ENCODE data around the gene RTKN. TPM values are rescaled to one million over a fixed set of nuclear protein-coding genes. Genes with fewer than 3 reads are reported as not detected.

Gene RTKN
- polyA plus RNA-seq, 2 of the 4 experiments (the other 2 are of a cell fraction), result 15.1 to 20.1 TPM

DNA sequence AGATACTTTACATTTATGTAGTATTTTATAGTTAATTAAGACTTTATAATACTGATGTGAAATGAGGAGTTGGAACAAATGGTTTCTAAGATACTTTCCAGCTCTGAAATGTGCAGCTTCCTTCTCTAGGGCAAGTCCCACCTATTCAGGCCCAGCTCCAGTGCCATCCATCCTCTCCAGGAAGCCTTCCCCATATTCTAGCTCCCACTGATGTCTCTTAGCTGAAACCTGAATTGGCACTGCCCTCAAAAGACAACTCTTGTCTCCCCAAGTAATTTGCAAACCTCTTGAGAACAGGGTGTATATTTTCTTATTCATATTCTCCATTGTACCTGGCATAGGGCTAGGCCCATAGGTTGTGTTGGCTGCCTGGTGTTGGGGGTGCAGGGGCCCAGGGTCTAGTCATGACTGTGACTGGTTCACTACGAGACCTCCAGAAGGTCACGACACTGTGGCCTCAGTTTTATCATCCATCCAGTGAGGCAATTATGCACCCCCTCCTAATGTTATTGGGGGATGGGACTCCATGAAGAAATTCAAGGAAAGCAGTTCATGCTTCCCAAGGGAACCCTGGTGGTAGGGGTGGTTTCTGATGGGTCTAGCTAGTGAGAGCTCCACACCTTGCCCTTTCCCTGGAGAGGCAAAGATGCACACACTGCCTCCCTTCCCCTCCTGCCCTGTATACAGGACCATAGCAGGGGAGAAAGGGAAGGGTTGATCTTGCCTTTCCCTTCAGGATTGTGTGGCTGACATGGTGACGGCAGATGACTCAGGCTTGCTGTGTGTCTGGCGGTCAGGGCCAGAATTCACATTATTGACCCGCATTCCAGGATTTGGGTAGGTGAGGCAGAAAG is 17.4 kb downstream of the RTKN start:
- TF ChIP-seq, protein P1, sequence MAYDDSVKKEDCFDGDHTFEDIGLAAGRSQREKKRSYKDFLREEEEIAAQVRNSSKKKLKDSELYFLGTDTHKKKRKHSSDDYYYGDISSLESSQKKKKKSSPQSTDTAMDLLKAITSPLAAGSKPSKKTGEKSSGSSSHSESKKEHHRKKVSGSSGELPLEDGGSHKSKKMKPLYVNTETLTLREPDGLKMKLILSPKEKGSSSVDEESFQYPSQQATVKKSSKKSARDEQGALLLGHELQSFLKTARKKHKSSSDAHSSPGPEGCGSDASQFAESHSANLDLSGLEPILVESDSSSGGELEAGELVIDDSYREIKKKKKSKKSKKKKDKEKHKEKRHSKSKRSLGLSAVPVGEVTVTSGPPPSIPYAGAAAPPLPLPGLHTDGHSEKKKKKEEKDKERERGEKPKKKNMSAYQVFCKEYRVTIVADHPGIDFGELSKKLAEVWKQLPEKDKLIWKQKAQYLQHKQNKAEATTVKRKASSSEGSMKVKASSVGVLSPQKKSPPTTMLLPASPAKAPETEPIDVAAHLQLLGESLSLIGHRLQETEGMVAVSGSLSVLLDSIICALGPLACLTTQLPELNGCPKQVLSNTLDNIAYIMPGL (CRISPR knock-in tag; IDR thresholded peaks at IDR 0.05; ENCODE audit: borderline replicate concordance), result no peak
- TF ChIP-seq ESRRA (IDR thresholded peaks at IDR 0.05; ENCODE audit: borderline replicate concordance, low read length), result no peak
- TF ChIP-seq, protein P2, sequence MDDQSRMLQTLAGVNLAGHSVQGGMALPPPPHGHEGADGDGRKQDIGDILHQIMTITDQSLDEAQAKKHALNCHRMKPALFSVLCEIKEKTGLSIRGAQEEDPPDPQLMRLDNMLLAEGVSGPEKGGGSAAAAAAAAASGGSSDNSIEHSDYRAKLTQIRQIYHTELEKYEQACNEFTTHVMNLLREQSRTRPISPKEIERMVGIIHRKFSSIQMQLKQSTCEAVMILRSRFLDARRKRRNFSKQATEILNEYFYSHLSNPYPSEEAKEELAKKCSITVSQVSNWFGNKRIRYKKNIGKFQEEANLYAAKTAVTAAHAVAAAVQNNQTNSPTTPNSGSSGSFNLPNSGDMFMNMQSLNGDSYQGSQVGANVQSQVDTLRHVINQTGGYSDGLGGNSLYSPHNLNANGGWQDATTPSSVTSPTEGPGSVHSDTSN (IDR thresholded peaks at IDR 0.05), result no peak
- no peak for TF ChIP-seq RAD21 (conservative IDR thresholded peaks at IDR 0.05 in 1 of 2, IDR thresholded peaks at IDR 0.05 in 1 of 2)
- TF ChIP-seq HOXA7 (CRISPR knock-in tag; IDR thresholded peaks at IDR 0.05), result no peak
- TF ChIP-seq TFCP2L1 (CRISPR knock-in tag; IDR thresholded peaks at IDR 0.05), result no peak
- TF ChIP-seq RFX5 (IDR thresholded peaks at IDR 0.05), result no peak
- no peak for TF ChIP-seq MAFK (IDR thresholded peaks at IDR 0.05; ENCODE audit: partially characterized antibody)
- no peak for TF ChIP-seq NPAS2 (CRISPR knock-in tag; IDR thresholded peaks at IDR 0.05; ENCODE audit: borderline replicate concordance)
- TF ChIP-seq FOSL2 (IDR thresholded peaks at IDR 0.05), result no peak
- TF ChIP-seq FOSL2 (CRISPR knock-in tag; IDR thresholded peaks at IDR 0.05), result no peak
- no peak for TF ChIP-seq EHMT2 (IDR thresholded peaks at IDR 0.05; ENCODE audit: low read depth)
- no peak for TF ChIP-seq CBX8 (IDR thresholded peaks at IDR 0.05)
- TF ChIP-seq ZNF302 (CRISPR knock-in tag; IDR thresholded peaks at IDR 0.05), result no peak
- TF ChIP-seq CBX2 (IDR thresholded peaks at IDR 0.05; ENCODE audit: borderline replicate concordance, low read depth), result no peak
- no peak for TF ChIP-seq HDAC2 (IDR thresholded peaks at IDR 0.05)
- no peak for TF ChIP-seq NFE2L2 (conservative IDR thresholded peaks at IDR 0.05; ENCODE audit: low read length)
- H3K27ac ChIP-seq, result no peak overlapping the region
- H3K9me3 ChIP-seq, result no peaks in the 10 kb centered on the region
- CTCF ChIA-PET, result interaction anchor here (1.6 to 2.1 kb wide), 2 partner anchors 16 to 32 kb away, joined by 6 read pairs; no protein-coding TSS in a partner anchor
- 88% methylated on average over 5 of the region's 5 CpGs for WGBS (ENCODE audit: missing lambda C conversion rate)
- H3K4me1 ChIP-seq, result peaks cover 6% of the 10 kb centered on the region; the same call in 1 of the 3 replicates
- no peak overlapping the region for H3K4me2 ChIP-seq
- H3K4me3 ChIP-seq, result no peak overlapping the region
- DNase-seq (ENCODE audit: low read depth in 1 of 2, low spot score in 1 of 2) (no peak), FAIRE-seq (no peak), ATAC-seq (no peak)
- POLR2A ChIA-PET, result no interaction called here

DNA sequence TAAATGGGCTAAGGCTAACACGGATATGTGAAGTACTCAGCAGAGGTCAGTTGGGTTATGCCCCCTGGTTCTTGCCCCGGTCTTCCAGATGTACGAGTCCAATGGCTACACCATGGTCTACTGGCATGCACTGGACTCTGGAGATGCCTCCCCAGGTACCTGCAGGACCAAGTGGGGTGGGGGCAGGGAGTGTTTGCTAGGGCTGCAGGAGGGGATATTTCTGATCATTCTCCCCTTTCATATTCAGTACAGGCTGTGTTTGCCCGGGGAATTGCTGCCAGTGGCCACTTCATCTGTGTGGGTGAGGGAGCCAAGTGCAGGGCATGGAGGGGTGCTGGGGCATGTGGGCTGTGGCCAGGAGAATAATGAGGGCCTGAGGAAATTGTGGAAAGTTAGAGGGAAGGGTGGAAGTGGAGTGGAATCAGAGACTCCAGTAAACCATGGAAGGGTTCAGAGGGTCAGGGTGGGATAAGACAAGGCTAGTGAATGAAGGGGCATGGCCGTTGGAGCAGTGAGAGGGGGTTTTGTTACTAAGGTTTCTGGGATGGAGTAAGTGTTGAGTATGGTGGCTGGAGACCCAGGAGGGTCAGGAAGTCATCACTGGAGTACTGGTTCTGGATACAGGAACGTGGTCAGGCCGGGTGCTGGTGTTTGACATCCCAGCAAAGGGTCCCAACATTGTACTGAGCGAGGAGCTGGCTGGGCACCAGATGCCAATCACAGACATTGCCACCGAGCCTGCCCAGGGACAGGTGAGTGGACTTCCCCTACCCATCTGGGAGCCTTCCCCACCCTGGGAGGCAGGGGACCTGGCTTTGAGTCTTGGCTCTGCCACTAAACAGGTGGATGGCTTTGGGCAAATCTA is 18.3 kb downstream of the RTKN start:
- 85% methylated on average over 9 of the region's 9 CpGs for WGBS (ENCODE audit: missing lambda C conversion rate)
- POLR2A ChIA-PET, result no interaction called here

More for the DNA sequence above, 18.3 kb downstream of the RTKN start:
- peaks cover 6% of the 10 kb centered on the region; the same call in 1 of the 3 replicates for H3K4me1 ChIP-seq
- H3K9me3 ChIP-seq, result no peaks in the 10 kb centered on the region
- CTCF ChIA-PET, result interaction anchor here (1.0 to 2.1 kb wide), 2 partner anchors 17 to 32 kb away, joined by 4 to 6 read pairs; no protein-coding TSS in a partner anchor
- no peak for DNase-seq (ENCODE audit: low read depth in 1 of 2, low spot score in 1 of 2)
- no peak overlapping the region for H3K27ac ChIP-seq
- H3K4me3 ChIP-seq, result no peak overlapping the region
- FAIRE-seq, result no peak
- H3K4me2 ChIP-seq, result no peak overlapping the region
- ATAC-seq, result no peak
- TF ChIP-seq JUN (IDR thresholded peaks at IDR 0.05), result no peak
- TF ChIP-seq, protein P3, sequence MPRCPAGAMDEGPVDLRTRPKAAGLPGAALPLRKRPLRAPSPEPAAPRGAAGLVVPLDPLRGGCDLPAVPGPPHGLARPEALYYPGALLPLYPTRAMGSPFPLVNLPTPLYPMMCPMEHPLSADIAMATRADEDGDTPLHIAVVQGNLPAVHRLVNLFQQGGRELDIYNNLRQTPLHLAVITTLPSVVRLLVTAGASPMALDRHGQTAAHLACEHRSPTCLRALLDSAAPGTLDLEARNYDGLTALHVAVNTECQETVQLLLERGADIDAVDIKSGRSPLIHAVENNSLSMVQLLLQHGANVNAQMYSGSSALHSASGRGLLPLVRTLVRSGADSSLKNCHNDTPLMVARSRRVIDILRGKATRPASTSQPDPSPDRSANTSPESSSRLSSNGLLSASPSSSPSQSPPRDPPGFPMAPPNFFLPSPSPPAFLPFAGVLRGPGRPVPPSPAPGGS (IDR thresholded peaks at IDR 0.05), result no peak
- TF ChIP-seq CHD2 (IDR thresholded peaks at IDR 0.05; ENCODE audit: low read length, partially characterized antibody), result no peak
- TF ChIP-seq, protein P4, sequence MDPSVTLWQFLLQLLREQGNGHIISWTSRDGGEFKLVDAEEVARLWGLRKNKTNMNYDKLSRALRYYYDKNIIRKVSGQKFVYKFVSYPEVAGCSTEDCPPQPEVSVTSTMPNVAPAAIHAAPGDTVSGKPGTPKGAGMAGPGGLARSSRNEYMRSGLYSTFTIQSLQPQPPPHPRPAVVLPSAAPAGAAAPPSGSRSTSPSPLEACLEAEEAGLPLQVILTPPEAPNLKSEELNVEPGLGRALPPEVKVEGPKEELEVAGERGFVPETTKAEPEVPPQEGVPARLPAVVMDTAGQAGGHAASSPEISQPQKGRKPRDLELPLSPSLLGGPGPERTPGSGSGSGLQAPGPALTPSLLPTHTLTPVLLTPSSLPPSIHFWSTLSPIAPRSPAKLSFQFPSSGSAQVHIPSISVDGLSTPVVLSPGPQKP (IDR thresholded peaks at IDR 0.05; ENCODE audit: low read depth, low read length), result no peak
- TF ChIP-seq, protein P5, sequence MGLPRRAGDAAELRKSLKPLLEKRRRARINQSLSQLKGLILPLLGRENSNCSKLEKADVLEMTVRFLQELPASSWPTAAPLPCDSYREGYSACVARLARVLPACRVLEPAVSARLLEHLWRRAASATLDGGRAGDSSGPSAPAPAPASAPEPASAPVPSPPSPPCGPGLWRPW (IDR thresholded peaks at IDR 0.05), result no peak
- TF ChIP-seq, protein P6, sequence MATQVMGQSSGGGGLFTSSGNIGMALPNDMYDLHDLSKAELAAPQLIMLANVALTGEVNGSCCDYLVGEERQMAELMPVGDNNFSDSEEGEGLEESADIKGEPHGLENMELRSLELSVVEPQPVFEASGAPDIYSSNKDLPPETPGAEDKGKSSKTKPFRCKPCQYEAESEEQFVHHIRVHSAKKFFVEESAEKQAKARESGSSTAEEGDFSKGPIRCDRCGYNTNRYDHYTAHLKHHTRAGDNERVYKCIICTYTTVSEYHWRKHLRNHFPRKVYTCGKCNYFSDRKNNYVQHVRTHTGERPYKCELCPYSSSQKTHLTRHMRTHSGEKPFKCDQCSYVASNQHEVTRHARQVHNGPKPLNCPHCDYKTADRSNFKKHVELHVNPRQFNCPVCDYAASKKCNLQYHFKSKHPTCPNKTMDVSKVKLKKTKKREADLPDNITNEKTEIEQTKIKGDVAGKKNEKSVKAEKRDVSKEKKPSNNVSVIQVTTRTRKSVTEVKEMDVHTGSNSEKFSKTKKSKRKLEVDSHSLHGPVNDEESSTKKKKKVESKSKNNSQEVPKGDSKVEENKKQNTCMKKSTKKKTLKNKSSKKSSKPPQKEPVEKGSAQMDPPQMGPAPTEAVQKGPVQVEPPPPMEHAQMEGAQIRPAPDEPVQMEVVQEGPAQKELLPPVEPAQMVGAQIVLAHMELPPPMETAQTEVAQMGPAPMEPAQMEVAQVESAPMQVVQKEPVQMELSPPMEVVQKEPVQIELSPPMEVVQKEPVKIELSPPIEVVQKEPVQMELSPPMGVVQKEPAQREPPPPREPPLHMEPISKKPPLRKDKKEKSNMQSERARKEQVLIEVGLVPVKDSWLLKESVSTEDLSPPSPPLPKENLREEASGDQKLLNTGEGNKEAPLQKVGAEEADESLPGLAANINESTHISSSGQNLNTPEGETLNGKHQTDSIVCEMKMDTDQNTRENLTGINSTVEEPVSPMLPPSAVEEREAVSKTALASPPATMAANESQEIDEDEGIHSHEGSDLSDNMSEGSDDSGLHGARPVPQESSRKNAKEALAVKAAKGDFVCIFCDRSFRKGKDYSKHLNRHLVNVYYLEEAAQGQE (IDR thresholded peaks at IDR 0.05), result no peak
- TF ChIP-seq FOSB (CRISPR knock-in tag; IDR thresholded peaks at IDR 0.05), result no peak

Data from A549 (cell line).